Measurements from ENCODE around the gene C2orf49. TPM values are rescaled to one million over a fixed set of nuclear protein-coding genes. Genes with fewer than 3 reads are reported as not detected.
"Not testable (repeated sequence)": the region's sequence is repeated elsewhere in the genome, so short reads cannot be mapped to it uniquely, and the experiment has no call there.

C2orf49 gene
- total RNA-seq, 2 donors from 2014 or later = 16.5 to 17.6 TPM

GRCh38 chr2:105327271-105327670 lies 10.1 kb upstream of the C2orf49 start:
- ATAC-seq; H3K27me3 Mint-ChIP-seq; H3K36me3 Mint-ChIP-seq; DNase-seq (ENCODE audit: low spot score); H3K9me3 Mint-ChIP-seq: not testable (repeated sequence)
- H3K4me3 Mint-ChIP-seq = peak overlapping the region; percentile 89
- H3K27ac Mint-ChIP-seq = peak overlapping the region in 1 of 2 donors; percentile 90
- peaks cover 43 to 47% of the 10 kb centered on the region in 2 donors for H3K4me1 Mint-ChIP-seq (ENCODE audit: low read depth in 2 of 2)

- ATAC-seq (no peak), DNase-seq (ENCODE audit: low spot score) (no peak)
- no peaks in the 10 kb centered on the region for H3K27me3 Mint-ChIP-seq
- H3K9me3 Mint-ChIP-seq = no peaks in the 10 kb centered on the region
- H3K27ac Mint-ChIP-seq = peak overlapping the region; percentile 87 to 90
- no peaks in the 10 kb centered on the region for H3K36me3 Mint-ChIP-seq
- H3K4me3 Mint-ChIP-seq = peak overlapping the region; percentile 89
- peaks cover 40 to 44% of the 10 kb centered on the region in 2 donors for H3K4me1 Mint-ChIP-seq (ENCODE audit: low read depth in 2 of 2)
Observed at GRCh38 chr2:105327690-105328089, 9.7 kb upstream of the C2orf49 start.

GRCh38 chr2:105328281-105329196 lies 8.8 kb upstream of the C2orf49 start:
- H3K36me3 Mint-ChIP-seq = no peaks in the 10 kb centered on the region
- DNase-seq (ENCODE audit: low spot score) (no peak), ATAC-seq (peak in 1 of 2 donors; percentile 34)
- H3K4me3 Mint-ChIP-seq = peak overlapping the region; percentile 89
- H3K27ac Mint-ChIP-seq = peak overlapping the region; percentile 87 to 90
- no peaks in the 10 kb centered on the region for H3K27me3 Mint-ChIP-seq
- peaks cover 32 to 36% of the 10 kb centered on the region in 2 donors for H3K4me1 Mint-ChIP-seq (ENCODE audit: low read depth in 2 of 2)
- no peaks in the 10 kb centered on the region for H3K9me3 Mint-ChIP-seq

GRCh38 chr2:105329197-105329554 lies 8.2 kb upstream of the C2orf49 start:
- no peaks in the 10 kb centered on the region for H3K36me3 Mint-ChIP-seq
- no peaks in the 10 kb centered on the region for H3K9me3 Mint-ChIP-seq
- peak; percentile 3 to 22 for ATAC-seq
- H3K27ac Mint-ChIP-seq = peak overlapping the region; percentile 87 to 90
- H3K27me3 Mint-ChIP-seq = no peaks in the 10 kb centered on the region
- H3K4me1 Mint-ChIP-seq (ENCODE audit: low read depth in 2 of 2) = peaks cover 28 to 32% of the 10 kb centered on the region in 2 donors
- peak overlapping the region; percentile 89 for H3K4me3 Mint-ChIP-seq
- no peak for DNase-seq (ENCODE audit: low spot score)

- Mint-ChIP-seq H3K27me3 (no peaks in the 10 kb centered on the region), H3K4me1 (ENCODE audit: low read depth in 2 of 2) (peaks cover 28 to 32% of the 10 kb centered on the region in 2 donors), H3K27ac (peak within 1 kb of the TSS; percentile 90 to 91), H3K36me3 (no peaks in the 10 kb centered on the region), H3K4me3 (peak within 1 kb of the TSS; percentile 89), H3K9me3 (no peaks in the 10 kb centered on the region)
- DNase-seq (ENCODE audit: low spot score) (peak; percentile 78), ATAC-seq (peak; percentile 93 to 95)
Observed at GRCh38 chr2:105329561-105330495, 7.5 kb upstream of the C2orf49 start, which contains the start of gene TGFBRAP1. TSS of gene TGFBRAP1 (minus strand) at chr2:105329735. CDS start at chr2:105308301, 21,434 bp downstream.

DNA sequence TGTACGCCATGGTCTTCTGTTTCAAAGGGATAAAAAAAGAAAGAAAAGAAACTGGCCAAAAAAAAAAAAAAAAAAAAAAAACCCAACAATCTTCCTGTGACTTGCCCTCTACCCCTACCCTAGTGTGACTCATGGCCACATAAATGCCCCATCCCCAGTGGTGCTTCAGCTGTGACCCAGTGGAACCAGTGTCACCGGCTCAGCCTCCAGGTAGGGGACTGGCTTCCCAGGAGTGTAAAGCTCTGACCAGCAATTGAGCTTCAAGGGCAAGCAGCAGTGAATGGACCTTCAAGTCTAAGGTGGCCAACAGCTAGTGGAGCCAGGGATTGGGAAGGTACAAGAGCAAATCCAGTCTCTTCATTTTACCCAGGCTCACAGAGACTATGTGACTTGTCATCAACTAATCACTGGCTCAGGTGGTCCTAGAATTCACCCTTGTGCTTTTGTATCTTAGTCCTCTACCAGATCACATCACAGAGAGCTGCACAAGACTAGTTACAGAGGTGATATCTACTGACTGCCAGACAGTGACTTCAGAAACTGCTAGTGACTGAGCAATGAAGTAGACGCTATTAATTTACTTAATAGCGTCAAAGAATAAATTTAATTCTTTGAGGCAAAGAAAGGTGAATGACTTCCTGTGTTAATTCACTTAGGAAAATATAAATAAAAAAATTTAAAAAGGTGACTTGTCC lies 6.5 kb upstream of the C2orf49 start:
- Mint-ChIP-seq H3K36me3 (no peaks in the 10 kb centered on the region), H3K4me1 (ENCODE audit: low read depth in 2 of 2) (peaks cover 27 to 28% of the 10 kb centered on the region in 2 donors), H3K27me3 (no peaks in the 10 kb centered on the region), H3K9me3 (no peaks in the 10 kb centered on the region), H3K4me3 (peak overlapping the region; percentile 84), H3K27ac (peak overlapping the region; percentile 90 to 91)
- no peak for DNase-seq (ENCODE audit: low spot score)
- ATAC-seq = no peak

DNA sequence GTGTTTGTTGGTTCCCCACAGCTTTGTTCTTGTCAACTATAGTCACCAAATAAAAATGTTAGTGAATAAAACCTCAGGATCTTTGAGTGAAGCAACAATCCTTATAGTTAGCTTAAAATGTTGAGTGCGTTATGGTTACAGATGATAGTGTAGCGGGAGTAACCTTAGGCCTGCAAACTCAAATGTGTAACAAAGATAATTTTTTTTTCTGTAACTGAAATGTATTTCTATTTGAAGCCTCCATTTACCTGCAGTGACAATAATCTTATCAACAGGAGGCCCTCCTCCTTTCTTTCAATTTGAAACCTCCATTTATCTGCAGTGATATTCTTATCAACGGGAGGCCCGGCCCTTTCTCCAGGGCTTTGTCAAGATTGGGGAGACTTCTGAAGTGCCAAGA lies 3.1 kb upstream of the C2orf49 start:
- no peak overlapping the region for H3K27ac Mint-ChIP-seq
- DNase-seq (ENCODE audit: low spot score) (no peak), ATAC-seq (no peak)
- H3K36me3 Mint-ChIP-seq = no peaks in the 10 kb centered on the region
- no peak overlapping the region for H3K4me3 Mint-ChIP-seq
- peaks cover 29 to 31% of the 10 kb centered on the region in 2 donors for H3K4me1 Mint-ChIP-seq (ENCODE audit: low read depth in 2 of 2)
- no peaks in the 10 kb centered on the region for H3K9me3 Mint-ChIP-seq
- H3K27me3 Mint-ChIP-seq = no peaks in the 10 kb centered on the region

GRCh38 chr2:105335469-105335868 lies 1.9 kb upstream of the C2orf49 start:
- H3K27me3 Mint-ChIP-seq = no peaks in the 10 kb centered on the region
- ATAC-seq = no peak
- peaks cover 6% of the 10 kb centered on the region for H3K36me3 Mint-ChIP-seq
- no peak for DNase-seq (ENCODE audit: low spot score)
- H3K4me3 Mint-ChIP-seq = no peak overlapping the region
- H3K27ac Mint-ChIP-seq = peak overlapping the region in 1 of 2 donors; percentile 10
- H3K4me1 Mint-ChIP-seq (ENCODE audit: low read depth in 2 of 2) = peaks cover 27 to 30% of the 10 kb centered on the region in 2 donors
- H3K9me3 Mint-ChIP-seq = no peaks in the 10 kb centered on the region

DNA sequence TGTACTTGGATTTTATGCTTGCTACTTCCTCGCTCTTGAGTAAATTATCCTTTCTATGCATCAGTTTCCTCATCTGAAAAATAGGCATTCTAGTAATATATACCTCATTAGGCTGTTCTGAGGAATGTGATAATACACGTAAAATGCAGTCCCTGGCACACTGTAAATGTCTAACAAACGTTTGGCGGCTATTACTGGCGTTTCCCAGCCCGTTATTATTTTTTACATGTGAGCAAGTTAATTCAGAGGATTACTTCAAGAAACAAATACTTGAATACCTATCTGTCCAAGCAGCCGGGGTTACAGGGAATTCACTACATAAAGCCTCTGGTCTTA lies 586 bp upstream of the C2orf49 start:
- peaks cover 6% of the 10 kb centered on the region for H3K36me3 Mint-ChIP-seq
- ATAC-seq = no peak
- DNase-seq (ENCODE audit: low spot score) = no peak
- H3K27me3 Mint-ChIP-seq = no peaks in the 10 kb centered on the region
- peaks cover 24 to 25% of the 10 kb centered on the region in 2 donors for H3K4me1 Mint-ChIP-seq (ENCODE audit: low read depth in 2 of 2)
- no peaks in the 10 kb centered on the region for H3K9me3 Mint-ChIP-seq
- peak overlapping the region; percentile 97 for H3K4me3 Mint-ChIP-seq
- H3K27ac Mint-ChIP-seq = peak overlapping the region; percentile 97 to 99

DNA sequence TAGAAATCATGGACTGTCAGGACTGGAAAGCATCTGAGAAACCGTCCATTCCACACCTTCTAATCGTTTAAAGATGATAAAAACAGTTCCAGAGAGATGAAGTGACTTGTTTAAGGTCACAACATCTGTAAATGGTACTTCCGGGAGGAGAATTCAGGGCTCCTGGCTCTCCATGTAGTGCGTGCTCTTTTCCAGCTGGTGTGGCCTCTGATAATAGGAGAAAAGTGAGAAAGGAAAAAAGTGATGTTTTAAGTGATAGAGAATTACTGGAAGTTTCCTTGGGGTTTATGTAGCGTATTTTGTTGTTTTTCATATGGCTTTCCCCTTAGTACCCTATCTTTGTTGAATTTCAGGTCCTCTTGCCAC lies 663 bp downstream of the C2orf49 start:
- H3K27ac Mint-ChIP-seq = peak overlapping the region; percentile 97 to 99
- DNase-seq (ENCODE audit: low spot score) (no peak), ATAC-seq (no peak)
- peaks cover 24 to 25% of the 10 kb centered on the region in 2 donors for H3K4me1 Mint-ChIP-seq (ENCODE audit: low read depth in 2 of 2)
- peaks cover 11% of the 10 kb centered on the region for H3K36me3 Mint-ChIP-seq
- no peaks in the 10 kb centered on the region for H3K9me3 Mint-ChIP-seq
- H3K27me3 Mint-ChIP-seq = no peaks in the 10 kb centered on the region
- H3K4me3 Mint-ChIP-seq = peak overlapping the region; percentile 97

DNA sequence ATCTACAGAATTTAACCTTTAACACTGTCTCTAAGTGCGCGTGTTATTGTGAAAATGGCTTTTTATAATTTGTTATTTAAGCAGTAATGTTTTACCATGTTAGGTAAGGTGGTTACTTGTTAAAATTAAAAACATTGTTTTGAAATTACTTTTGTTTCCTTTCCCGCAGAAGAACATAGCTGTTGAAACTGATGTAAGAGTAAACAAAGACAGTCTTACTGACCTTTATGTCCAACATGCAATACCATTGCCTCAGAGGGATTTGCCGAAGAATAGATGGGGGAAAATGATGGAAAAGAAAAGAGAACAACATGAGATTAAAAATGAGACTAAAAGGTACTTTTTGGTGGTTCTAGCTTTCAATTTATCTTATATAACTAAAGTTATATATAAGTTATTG lies 2.1 kb downstream of the C2orf49 start:
- ATAC-seq (no peak), DNase-seq (ENCODE audit: low spot score) (no peak)
- H3K27me3 Mint-ChIP-seq = no peaks in the 10 kb centered on the region
- H3K9me3 Mint-ChIP-seq = no peaks in the 10 kb centered on the region
- H3K4me3 Mint-ChIP-seq = peak overlapping the region; percentile 97
- peaks cover 13% of the 10 kb centered on the region for H3K36me3 Mint-ChIP-seq
- peak overlapping the region in 1 of 2 donors; percentile 99 for H3K27ac Mint-ChIP-seq
- peaks cover 24 to 25% of the 10 kb centered on the region in 2 donors for H3K4me1 Mint-ChIP-seq (ENCODE audit: low read depth in 2 of 2)

DNA sequence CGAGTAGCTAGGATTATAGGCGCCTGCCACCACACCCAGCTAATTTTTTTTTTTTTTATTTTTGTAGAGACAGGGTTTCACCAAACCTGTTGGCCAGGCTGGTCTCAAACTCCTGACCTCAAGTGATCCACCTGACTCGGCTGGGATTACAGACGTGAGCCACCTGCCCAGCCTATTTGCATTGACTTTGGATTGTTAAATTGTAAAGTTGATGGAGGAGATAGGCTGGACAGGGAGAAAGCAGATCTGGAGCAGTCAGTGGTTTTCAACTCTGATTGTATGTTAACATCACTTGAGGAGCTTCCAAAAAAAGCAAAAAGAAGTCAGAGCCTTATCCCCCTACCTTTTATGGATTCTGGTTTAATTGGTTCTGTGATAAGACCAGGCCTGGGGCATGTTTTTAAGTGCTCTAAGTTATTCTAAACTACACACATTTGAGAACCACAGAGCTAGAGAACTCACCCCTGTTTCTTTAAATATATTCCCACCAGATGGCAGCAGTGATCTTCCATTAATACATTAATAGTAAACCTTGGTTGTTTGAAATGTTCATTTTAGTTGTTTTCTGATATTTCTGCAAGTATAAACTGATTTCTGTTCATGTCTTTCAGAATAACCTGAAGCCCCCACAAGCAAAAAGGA lies 7.5 kb downstream of the C2orf49 start:
- Mint-ChIP-seq H3K36me3 (peaks cover 24% of the 10 kb centered on the region), H3K9me3 (no peaks in the 10 kb centered on the region)
- ATAC-seq = no peak

GRCh38 chr2:105357122-105357521 lies 19.8 kb downstream of the C2orf49 start:
- Mint-ChIP-seq H3K27me3 (no peaks in the 10 kb centered on the region), H3K36me3 (peaks cover 35% of the 10 kb centered on the region), H3K9me3 (peaks cover 4% of the 10 kb centered on the region), H3K4me1 (ENCODE audit: low read depth in 2 of 2) (peaks cover 12 to 15% of the 10 kb centered on the region in 2 donors), H3K27ac (no peak overlapping the region), H3K4me3 (no peak overlapping the region)
- ATAC-seq = no peak
- DNase-seq (ENCODE audit: low spot score) = no peak

More for the DNA sequence above, 7.5 kb downstream of the C2orf49 start:
- Mint-ChIP-seq H3K4me1 (ENCODE audit: low read depth in 2 of 2) (peaks cover 4% of the 10 kb centered on the region in 2 donors), H3K27ac (no peak overlapping the region), H3K27me3 (no peaks in the 10 kb centered on the region), H3K4me3 (no peak overlapping the region)
- no peak for DNase-seq (ENCODE audit: low spot score)

All from natural killer cell treated with Interleukin-12 subunit alpha and Interleukin-12 subunit beta and Interleukin-15 and Interleukin-18, amount 100 ng/mL, for 72 hours (primary cell).